ENCODE data around the gene DOP1B. TPM values are rescaled to one million over a fixed set of nuclear protein-coding genes. Genes with fewer than 3 reads are reported as not detected.
"Not testable (repeated sequence)": the region's sequence is repeated elsewhere in the genome, so short reads cannot be mapped to it uniquely, and the experiment has no call there.

The DOP1B gene
- total and polyA plus RNA-seq, 12 donors: 2.3 to 21.2 (median 13.5) TPM

DNA sequence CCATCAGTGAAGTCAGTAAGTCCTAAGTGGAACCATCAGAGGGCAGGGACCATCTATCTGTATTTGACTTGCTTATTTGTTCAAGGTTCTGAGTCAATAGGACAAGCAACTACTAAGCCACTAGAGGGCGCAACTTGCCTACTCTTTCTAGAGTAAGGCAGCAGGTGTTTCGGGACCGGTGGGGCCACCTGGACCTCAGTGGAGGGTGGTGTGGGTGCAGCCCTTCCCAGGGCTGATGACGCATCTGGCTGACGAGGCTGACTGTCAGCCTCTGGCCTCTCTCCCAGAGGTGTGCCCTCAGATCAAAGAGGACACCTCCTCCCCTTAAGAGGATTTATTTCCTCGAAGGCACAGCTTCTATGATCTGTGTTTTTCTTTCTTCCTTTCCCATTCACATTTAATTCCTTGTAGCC is 15.1 kb upstream of the DOP1B start:
- no peak overlapping the region for H3K4me3 ChIP-seq
- peaks cover 0 to 61% (median 6%) of the 10 kb centered on the region in 9 donors for H3K36me3 ChIP-seq
- H3K9me3 ChIP-seq: no peaks in the 10 kb centered on the region
- H3K4me1 ChIP-seq: peaks cover 0 to 11% (median 5%) of the 10 kb centered on the region in 9 donors
- H3K27me3 ChIP-seq: no peaks in the 10 kb centered on the region
- 19 to 22% methylated on average over 6 of the region's 6 CpGs for WGBS, 2 donors
- ATAC-seq (peak; percentile 73 to 87 (median 82)), DNase-seq (peak in 1 of 2 donors; percentile 86)
- no peak overlapping the region for H3K27ac ChIP-seq
- TF ChIP-seq, protein P1, sequence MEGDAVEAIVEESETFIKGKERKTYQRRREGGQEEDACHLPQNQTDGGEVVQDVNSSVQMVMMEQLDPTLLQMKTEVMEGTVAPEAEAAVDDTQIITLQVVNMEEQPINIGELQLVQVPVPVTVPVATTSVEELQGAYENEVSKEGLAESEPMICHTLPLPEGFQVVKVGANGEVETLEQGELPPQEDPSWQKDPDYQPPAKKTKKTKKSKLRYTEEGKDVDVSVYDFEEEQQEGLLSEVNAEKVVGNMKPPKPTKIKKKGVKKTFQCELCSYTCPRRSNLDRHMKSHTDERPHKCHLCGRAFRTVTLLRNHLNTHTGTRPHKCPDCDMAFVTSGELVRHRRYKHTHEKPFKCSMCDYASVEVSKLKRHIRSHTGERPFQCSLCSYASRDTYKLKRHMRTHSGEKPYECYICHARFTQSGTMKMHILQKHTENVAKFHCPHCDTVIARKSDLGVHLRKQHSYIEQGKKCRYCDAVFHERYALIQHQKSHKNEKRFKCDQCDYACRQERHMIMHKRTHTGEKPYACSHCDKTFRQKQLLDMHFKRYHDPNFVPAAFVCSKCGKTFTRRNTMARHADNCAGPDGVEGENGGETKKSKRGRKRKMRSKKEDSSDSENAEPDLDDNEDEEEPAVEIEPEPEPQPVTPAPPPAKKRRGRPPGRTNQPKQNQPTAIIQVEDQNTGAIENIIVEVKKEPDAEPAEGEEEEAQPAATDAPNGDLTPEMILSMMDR (IDR thresholded peaks at IDR 0.05): peak; percentile 64 to 87 (median 84)
- intact Hi-C loops (cut with DNase I): loop anchor here (2.0 to 10.0 kb wide), 9 partner anchors 63 to 191 kb away; partner anchors contain the start of gene MORC3 (in 3 of the 10)

DNA sequence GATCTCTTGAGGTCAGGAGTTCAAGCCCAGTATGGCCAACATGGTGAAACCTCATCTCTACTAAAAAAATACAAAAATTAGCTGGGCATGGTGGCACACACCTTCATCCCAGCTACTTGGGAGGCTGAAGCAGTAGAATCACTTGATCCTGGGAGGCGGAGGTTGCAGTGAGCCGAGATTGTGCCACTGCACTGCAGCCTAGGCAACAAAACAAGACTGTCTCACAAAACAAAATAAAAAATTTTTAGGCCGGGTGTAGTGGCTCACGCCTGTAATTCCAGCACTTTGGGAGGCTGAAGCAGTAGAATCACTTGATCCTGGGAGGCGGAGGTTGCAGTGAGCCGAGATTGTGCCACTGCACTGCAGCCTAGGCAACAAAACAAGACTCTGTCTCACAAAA is 12.4 kb upstream of the DOP1B start:
- H3K27ac ChIP-seq, ATAC-seq, H3K9me3 ChIP-seq, H3K4me1 ChIP-seq, H3K27me3 ChIP-seq, DNase-seq, H3K4me3 ChIP-seq: not testable (repeated sequence)
- WGBS, 2 donors: 81 to 82% methylated on average over 4 to 5 of the region's 6 CpGs
- H3K36me3 ChIP-seq: peaks cover 0 to 49% (median 3%) of the 10 kb centered on the region in 9 donors
- intact Hi-C loops (cut with DNase I): loop anchor here in 9 of 10 donors (5.0 to 10.0 kb wide), 7 partner anchors 61 to 188 kb away; partner anchors contain the start of gene MORC3 (in 3 of the 9)

DNA sequence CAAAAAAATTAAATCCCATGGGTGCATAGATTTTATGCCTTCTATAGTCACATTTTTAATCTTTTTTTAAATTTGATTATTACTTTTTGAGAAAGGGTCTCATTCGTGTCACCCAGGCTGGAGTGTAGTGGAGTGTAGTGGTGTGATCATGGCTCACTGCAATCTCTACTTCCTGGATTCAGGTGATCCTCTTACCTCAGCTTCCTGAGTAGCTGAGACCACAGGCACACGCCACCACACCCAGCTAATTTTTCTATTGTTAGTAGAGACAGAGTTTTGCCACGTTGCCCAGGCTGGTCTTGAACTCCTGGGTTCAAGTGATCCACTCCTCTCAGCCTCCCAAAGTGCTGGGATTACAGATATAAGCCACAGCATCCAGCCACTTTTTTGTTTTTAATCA is 11.4 kb upstream of the DOP1B start:
- DNase-seq (no peak), ATAC-seq (no peak)
- peaks cover 0 to 39% (median 3%) of the 10 kb centered on the region in 9 donors for H3K36me3 ChIP-seq
- no peak overlapping the region for H3K27ac ChIP-seq
- no peaks in the 10 kb centered on the region for H3K9me3 ChIP-seq
- TF ChIP-seq, protein P1 (IDR thresholded peaks at IDR 0.05): no peak
- WGBS, 2 donors: 80 to 85% methylated on average over 3 of the region's 3 CpGs
- H3K27me3 ChIP-seq: no peaks in the 10 kb centered on the region
- H3K4me1 ChIP-seq: peaks cover under 1 to 17% (median 7%) of the 10 kb centered on the region in 9 donors
- no peak overlapping the region for H3K4me3 ChIP-seq
- intact Hi-C loops (cut with DNase I): loop anchor here in 4 of 10 donors (10.0 kb wide), 3 partner anchors 60 to 180 kb away; partner anchors contain the start of gene MORC3 (in 2 of the 4)

DNA sequence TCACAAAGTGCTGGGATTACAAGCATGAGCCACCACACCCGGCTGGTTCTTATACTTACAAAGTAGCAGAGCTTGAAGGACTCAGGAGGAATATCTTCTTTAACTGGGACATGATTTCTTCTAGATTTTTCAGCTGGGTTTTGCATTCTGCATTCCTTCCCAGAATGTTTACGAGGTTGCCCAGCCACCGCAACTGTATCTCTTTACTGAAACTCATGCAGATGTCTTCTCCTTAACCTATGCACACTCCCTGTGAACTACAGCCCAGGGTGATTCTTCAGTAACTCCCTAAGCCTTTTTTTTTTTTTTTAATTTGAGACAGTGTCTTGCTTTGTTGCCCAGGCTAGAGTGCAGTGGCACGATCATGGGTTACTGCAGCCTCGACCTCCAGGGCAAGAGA is 8.7 kb upstream of the DOP1B start:
- 92 to 94% methylated on average over 5 of the region's 5 CpGs for WGBS, 2 donors
- intact Hi-C loops (cut with DNase I): loop anchor here in 4 of 10 donors (10.0 kb wide), 3 partner anchors 57 to 177 kb away; partner anchors contain the start of gene MORC3 (in 2 of the 4)
- Histone ChIP-seq H3K9me3 (peaks cover 0 to 9% (median 0%) of the 10 kb centered on the region in 11 donors), H3K27me3 (no peaks in the 10 kb centered on the region), H3K4me3 (no peak overlapping the region), H3K27ac (no peak overlapping the region), H3K36me3 (peaks cover 0 to 30% (median 0%) of the 10 kb centered on the region in 9 donors), H3K4me1 (peaks cover 4 to 22% (median 16%) of the 10 kb centered on the region in 9 donors)
- DNase-seq: no peak
- TF ChIP-seq, protein P1 (IDR thresholded peaks at IDR 0.05): no peak
- no peak for ATAC-seq

DNA sequence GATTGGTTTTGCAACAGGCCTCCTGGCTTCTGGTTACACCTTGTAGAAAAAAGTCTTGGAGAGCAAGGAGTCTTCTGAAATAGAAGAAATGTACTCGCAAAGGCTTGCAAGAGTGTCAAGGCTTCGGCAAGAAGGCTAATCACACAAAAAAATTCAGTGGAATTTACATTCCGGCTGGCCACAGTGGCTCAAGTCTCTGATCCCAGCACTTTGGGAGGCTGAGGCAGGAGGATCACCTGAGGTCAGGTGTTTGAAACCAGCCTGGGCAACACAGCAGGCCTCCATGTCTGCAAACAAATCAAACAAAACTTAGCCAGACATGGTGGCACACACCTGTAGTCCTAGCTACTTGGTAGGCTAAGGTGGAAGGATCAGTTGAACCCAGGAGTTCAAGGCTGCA is 7.7 kb upstream of the DOP1B start:
- intact Hi-C loops (cut with DNase I): loop anchor here in 4 of 10 donors (10.0 kb wide), 3 partner anchors 56 to 176 kb away; partner anchors contain the start of gene MORC3 (in 2 of the 4)
- 97 to 100% methylated on average over 3 of the region's 3 CpGs for WGBS, 2 donors
- TF ChIP-seq, protein P1 (IDR thresholded peaks at IDR 0.05): no peak
- Histone ChIP-seq H3K36me3 (peaks cover 0 to 21% (median 0%) of the 10 kb centered on the region in 9 donors), H3K9me3 (peaks cover 0 to 10% (median 0%) of the 10 kb centered on the region in 11 donors), H3K4me3 (no peak overlapping the region), H3K27ac (no peak overlapping the region), H3K27me3 (no peaks in the 10 kb centered on the region), H3K4me1 (peaks cover 4 to 22% (median 16%) of the 10 kb centered on the region in 9 donors)
- ATAC-seq (no peak), DNase-seq (no peak)

Measured in heart right ventricle (tissue), 16 donors.